Activated CD8-positive, alpha-beta T cell treated with anti-CD3 and anti-CD28 coated beads, Interleukin-2, amount 10 ng/mL, durations not matched to agents 7 days and 5 days (primary cell): ENCODE measurements around the gene SPEM3. TPM values are rescaled to one million over a fixed set of nuclear protein-coding genes. Genes with fewer than 3 reads are reported as not detected.

ENCODE experiments used
- ATAC-seq: fragments of 150-1000 bp; cut with Tn5 transposase; one replicate; pipeline ENCODE4 v1.10.0; 2021; ENCODE audit warnings: moderate library complexity
- CTCF ChIA-PET: fragments of 350-600 bp; sonication (Branson Sonifier 250); formaldehyde crosslinking; loops from one replicate; lab custom pipeline; 2021; ENCODE audit warnings: antibody characterized with exemption; lab: Charles Lee
- POLR2A ChIA-PET: fragments of 350-600 bp; sonication (Branson Sonifier 250); formaldehyde crosslinking; loops from one replicate; lab custom pipeline; 2021; ENCODE audit warnings: antibody characterized with exemption; lab: Charles Lee
- DNase-seq: peaks from one replicate; pipeline ENCODE4 v3.0.0-alpha.2; 2020
- H3K27ac Mint-ChIP-seq: one replicate; pipeline ENCODE4 v1.8.0; 2021; ENCODE audit warnings: mild to moderate bottlenecking, mixed read lengths
- H3K27me3 Mint-ChIP-seq: one replicate; pipeline ENCODE4 v1.8.0; 2021; ENCODE audit warnings: low read depth, mixed read lengths
- H3K36me3 Mint-ChIP-seq: one replicate; pipeline ENCODE4 v1.8.0; 2021; ENCODE audit warnings: low read depth, mixed read lengths
- H3K4me1 Mint-ChIP-seq: one replicate; pipeline ENCODE4 v1.8.0; 2021; ENCODE audit warnings: low read depth, mixed read lengths
- H3K4me3 Mint-ChIP-seq: one replicate; pipeline ENCODE4 v1.8.0; 2021; ENCODE audit warnings: mild to moderate bottlenecking, mixed read lengths
- H3K9me3 Mint-ChIP-seq: one replicate; pipeline ENCODE4 v1.8.0; 2022; ENCODE audit warnings: mixed read lengths; ENCODE audit not compliant: insufficient read depth
- total RNA-seq, 2 experiments: library from RNA; stranded (reverse); gene quantifications; one replicate each; pipeline ENCODE4 v1.2.3, GENCODE V29; 2021

Gene SPEM3
- total RNA-seq, 2 experiments from 2014 or later, result not detected

GRCh38 chr17:7404737-7405349 lies 23.8 kb upstream of the SPEM3 start:
- peak overlapping the region; percentile 95 for H3K4me3 Mint-ChIP-seq
- H3K4me1 Mint-ChIP-seq, result peaks cover 18% of the 10 kb centered on the region
- no peak for DNase-seq
- peaks cover 2% of the 10 kb centered on the region for H3K36me3 Mint-ChIP-seq
- no peaks in the 10 kb centered on the region for H3K9me3 Mint-ChIP-seq
- peaks cover 9% of the 10 kb centered on the region for H3K27me3 Mint-ChIP-seq
- ChIA-PET CTCF (interaction anchor here (0.8 to 3.8 kb wide), 2 partner anchors 31 to 49 kb away, joined by 8 to 22 read pairs; partner anchors contain the start of gene TMEM102), POLR2A (interaction anchor here (0.8 to 2.2 kb wide), 3 partner anchors 9 to 79 kb away, joined by 3 to 10 read pairs (median 6); partner anchors contain the start of genes PLSCR3 and POLR2A)
- ATAC-seq, result peak; percentile 39
- peak overlapping the region; percentile 94 for H3K27ac Mint-ChIP-seq

- POLR2A ChIA-PET, result interaction anchor here (1.0 kb wide), 1 partner anchor 30 kb away, joined by 3 read pairs; the partner anchor contains the start of gene TMEM102
- CTCF ChIA-PET, result interaction anchor here (2.0 to 2.8 kb wide), 2 partner anchors 31 to 51 kb away, joined by 5 to 14 read pairs; partner anchors contain the start of genes TMEM102 and TMEM95
- Mint-ChIP-seq H3K9me3 (no peaks in the 10 kb centered on the region), H3K27me3 (peaks cover 9% of the 10 kb centered on the region), H3K36me3 (peaks cover 2% of the 10 kb centered on the region), H3K27ac (peak overlapping the region; percentile 66), H3K4me1 (peaks cover 18% of the 10 kb centered on the region), H3K4me3 (peak overlapping the region; percentile 78)
- DNase-seq (no peak), ATAC-seq (no peak)
These were observed 23.1 kb upstream of the SPEM3 start for GRCh38 chr17:7405350-7406234.

- Mint-ChIP-seq H3K4me1 (peaks cover 18% of the 10 kb centered on the region), H3K36me3 (peaks cover 2% of the 10 kb centered on the region), H3K9me3 (no peaks in the 10 kb centered on the region), H3K4me3 (peak overlapping the region; percentile 11), H3K27ac (no peak overlapping the region), H3K27me3 (peaks cover 9% of the 10 kb centered on the region)
- CTCF ChIA-PET, result interaction anchor here (0.6 to 2.8 kb wide), 3 partner anchors 30 to 77 kb away, joined by 3 to 14 read pairs (median 5); partner anchors contain the start of genes NEURL4, TMEM102 and TMEM95
- DNase-seq (no peak), ATAC-seq (no peak)
- POLR2A ChIA-PET, result interaction anchor here (1.0 kb wide), 1 partner anchor 29 kb away, joined by 3 read pairs; the partner anchor contains the start of gene TMEM102
These were observed 22.3 kb upstream of the SPEM3 start for GRCh38 chr17:7406235-7406825.

GRCh38 chr17:7407082-7407481 lies 21.6 kb upstream of the SPEM3 start:
- Mint-ChIP-seq H3K9me3 (no peaks in the 10 kb centered on the region), H3K4me3 (no peak overlapping the region), H3K27ac (no peak overlapping the region), H3K4me1 (peaks cover 17% of the 10 kb centered on the region), H3K36me3 (peaks cover 2% of the 10 kb centered on the region), H3K27me3 (peaks cover 9% of the 10 kb centered on the region)
- ChIA-PET POLR2A (interaction anchor here (0.9 kb wide), 1 partner anchor 29 kb away, joined by 4 read pairs; no protein-coding TSS in a partner anchor), CTCF (interaction anchor here (0.6 to 2.8 kb wide), 3 partner anchors 29 to 78 kb away, joined by 3 to 14 read pairs (median 5); partner anchors contain the start of genes NEURL4, TMEM102 and TMEM95)
- ATAC-seq (no peak), DNase-seq (no peak)

- H3K4me3 Mint-ChIP-seq, result peak within 1 kb of the TSS; percentile 34
These were observed 21.0 kb upstream of the SPEM3 start, which contains the start of gene NLGN2 for GRCh38 chr17:7407485-7408251. TSS of gene NLGN2 (plus strand) at chr17:7407845. CDS start at chr17:7408256, 411 bp downstream.

GRCh38 chr17:7408252-7408727 lies 20.4 kb upstream of the SPEM3 start:
- no peaks in the 10 kb centered on the region for H3K9me3 Mint-ChIP-seq
- H3K4me1 Mint-ChIP-seq, result peaks cover 10% of the 10 kb centered on the region
- POLR2A ChIA-PET, result no interaction called here
- no peak overlapping the region for H3K27ac Mint-ChIP-seq
- ATAC-seq (no peak), DNase-seq (peak; percentile 43)
- CTCF ChIA-PET, result interaction anchor here (0.6 to 2.8 kb wide), 2 partner anchors 11 to 28 kb away, joined by 3 to 14 read pairs; partner anchors contain the start of gene TMEM102
- no peaks in the 10 kb centered on the region for H3K36me3 Mint-ChIP-seq
- H3K27me3 Mint-ChIP-seq, result peaks cover 9% of the 10 kb centered on the region
- H3K4me3 Mint-ChIP-seq, result no peak overlapping the region

More at GRCh38 chr17:7407485-7408251, 21.0 kb upstream of the SPEM3 start, which contains the start of gene NLGN2:
- DNase-seq, result no peak
- ATAC-seq, result no peak
- ChIA-PET CTCF (interaction anchor here (0.6 to 2.8 kb wide), 3 partner anchors 10 to 53 kb away, joined by 3 to 14 read pairs (median 5); partner anchors contain the start of genes TMEM102 and TMEM95), POLR2A (interaction anchor here (0.9 kb wide), 1 partner anchor 28 kb away, joined by 4 read pairs; no protein-coding TSS in a partner anchor)
- H3K9me3 Mint-ChIP-seq, result no peaks in the 10 kb centered on the region
- H3K27me3 Mint-ChIP-seq, result peaks cover 9% of the 10 kb centered on the region
- peaks cover 2% of the 10 kb centered on the region for H3K36me3 Mint-ChIP-seq
- no peak within 1 kb of the TSS for H3K27ac Mint-ChIP-seq
- H3K4me1 Mint-ChIP-seq, result peaks cover 16% of the 10 kb centered on the region

- H3K36me3 Mint-ChIP-seq, result no peaks in the 10 kb centered on the region
- peaks cover 10% of the 10 kb centered on the region for H3K4me1 Mint-ChIP-seq
- no peaks in the 10 kb centered on the region for H3K9me3 Mint-ChIP-seq
- no peak overlapping the region for H3K4me3 Mint-ChIP-seq
- ATAC-seq (no peak), DNase-seq (no peak)
- CTCF ChIA-PET, result no interaction called here
- H3K27me3 Mint-ChIP-seq, result peaks cover 9% of the 10 kb centered on the region
- POLR2A ChIA-PET, result no interaction called here
- peak overlapping the region; percentile 32 for H3K27ac Mint-ChIP-seq
These were observed 19.8 kb upstream of the SPEM3 start for GRCh38 chr17:7408863-7409262.

GRCh38 chr17:7409716-7410115 lies 18.9 kb upstream of the SPEM3 start:
- no peak for DNase-seq
- Mint-ChIP-seq H3K4me3 (no peak overlapping the region), H3K36me3 (no peaks in the 10 kb centered on the region), H3K4me1 (peaks cover 10% of the 10 kb centered on the region), H3K27me3 (peaks cover 9% of the 10 kb centered on the region), H3K27ac (no peak overlapping the region), H3K9me3 (no peaks in the 10 kb centered on the region)
- CTCF ChIA-PET, result no interaction called here
- POLR2A ChIA-PET, result no interaction called here
- no peak for ATAC-seq

- peaks cover 6% of the 10 kb centered on the region for H3K4me1 Mint-ChIP-seq
- DNase-seq, result no peak
- peaks cover 5% of the 10 kb centered on the region for H3K27me3 Mint-ChIP-seq
- ChIA-PET CTCF (no interaction called here), POLR2A (interaction anchor here (0.8 kb wide), 1 partner anchor 25 kb away, joined by 3 read pairs; the partner anchor contains the start of gene TMEM102)
- no peak overlapping the region for H3K4me3 Mint-ChIP-seq
- no peaks in the 10 kb centered on the region for H3K36me3 Mint-ChIP-seq
- no peak overlapping the region for H3K27ac Mint-ChIP-seq
- no peak for ATAC-seq
- no peaks in the 10 kb centered on the region for H3K9me3 Mint-ChIP-seq
These were observed 17.8 kb upstream of the SPEM3 start for GRCh38 chr17:7410634-7411426.

- POLR2A ChIA-PET, result no interaction called here
- CTCF ChIA-PET, result no interaction called here
- no peak overlapping the region for H3K27ac Mint-ChIP-seq
These were observed 17.3 kb upstream of the SPEM3 start for GRCh38 chr17:7411427-7411750.

More at GRCh38 chr17:7411427-7411750, 17.3 kb upstream of the SPEM3 start:
- H3K27me3 Mint-ChIP-seq, result no peaks in the 10 kb centered on the region
- no peak for DNase-seq
- no peaks in the 10 kb centered on the region for H3K36me3 Mint-ChIP-seq
- H3K4me1 Mint-ChIP-seq, result peaks cover 5% of the 10 kb centered on the region
- H3K9me3 Mint-ChIP-seq, result no peaks in the 10 kb centered on the region
- no peak for ATAC-seq
- H3K4me3 Mint-ChIP-seq, result no peak overlapping the region
